CD4-positive, alpha-beta T cell treated with Interleukin-17A for 1 hour (primary cell): ENCODE results near the gene SLAMF9.

Source experiments
- DNase-seq: peaks from one replicate; pipeline ENCODE4 v3.0.0-alpha.2; 2020

The SLAMF9 gene

GRCh38 chr1:159953536-159954515 lies at the start of gene SLAMF9:
Gene SLAMF9, minus strand, starts transcription at chr1:159954237. Its CDS starts 100 bp downstream, at chr1:159954137.
- peak; percentile 4 for DNase-seq

GRCh38 chr1:160001440-160001839 lies 47.4 kb upstream of the SLAMF9 start:
- DNase-seq: no peak

- DNase-seq: no peak
These were observed 45.2 kb upstream of the SLAMF9 start for GRCh38 chr1:159999204-159999603.

GRCh38 chr1:159996653-159997052 lies 42.6 kb upstream of the SLAMF9 start:
- DNase-seq: no peak

GRCh38 chr1:159994896-159995295 lies 40.9 kb upstream of the SLAMF9 start:
- DNase-seq: no peak

GRCh38 chr1:159993911-159994310 lies 39.9 kb upstream of the SLAMF9 start:
- DNase-seq: no peak

- DNase-seq: no peak
These were observed 38.1 kb upstream of the SLAMF9 start for GRCh38 chr1:159992161-159992560.

GRCh38 chr1:159991513-159991912 lies 37.5 kb upstream of the SLAMF9 start:
- peak; percentile 1 for DNase-seq

GRCh38 chr1:159990005-159990404 lies 36.0 kb upstream of the SLAMF9 start:
- DNase-seq: no peak

GRCh38 chr1:159989581-159989980 lies 35.5 kb upstream of the SLAMF9 start:
- no peak for DNase-seq

- no peak for DNase-seq
These were observed 34.0 kb upstream of the SLAMF9 start for GRCh38 chr1:159988006-159988405.

- no peak for DNase-seq
These were observed 33.1 kb upstream of the SLAMF9 start for GRCh38 chr1:159987186-159987585.

- DNase-seq: no peak
These were observed 32.5 kb upstream of the SLAMF9 start for GRCh38 chr1:159986531-159986930.

- DNase-seq: no peak
These were observed 32.1 kb upstream of the SLAMF9 start for GRCh38 chr1:159986093-159986492.

GRCh38 chr1:159985473-159985872 lies 31.4 kb upstream of the SLAMF9 start:
- DNase-seq: no peak

- DNase-seq: no peak
These were observed 29.6 kb upstream of the SLAMF9 start for GRCh38 chr1:159983681-159984080.

- no peak for DNase-seq
These were observed 28.2 kb upstream of the SLAMF9 start for GRCh38 chr1:159982280-159982679.

GRCh38 chr1:159981351-159982055 lies 27.5 kb upstream of the SLAMF9 start:
- DNase-seq: no peak

GRCh38 chr1:159980786-159981185 lies 26.7 kb upstream of the SLAMF9 start:
- no peak for DNase-seq

- DNase-seq: no peak
These were observed 26.0 kb upstream of the SLAMF9 start for GRCh38 chr1:159980076-159980475.

- no peak for DNase-seq
These were observed 25.2 kb upstream of the SLAMF9 start for GRCh38 chr1:159979257-159979656.

GRCh38 chr1:159978107-159978398 lies 24.0 kb upstream of the SLAMF9 start:
- DNase-seq: no peak

GRCh38 chr1:159977364-159978106 lies 23.5 kb upstream of the SLAMF9 start:
- no peak for DNase-seq
